HG03159 (cell line): ENCODE data around the gene HEPHL1.

Source experiments
- ATAC-seq: cut with Tn5 transposase; IDR thresholded peaks from one replicate; pipeline ENCODE4 v1.9.1; 2021; ENCODE audit warnings: mild to moderate bottlenecking, moderate library complexity; ENCODE audit not compliant: unreplicated experiment

Gene HEPHL1

GRCh38 chr11:94023856-94024255, 2.7 kb downstream of the HEPHL1 start:
- no peak for ATAC-seq

- ATAC-seq, result no peak
Measured at GRCh38 chr11:94024547-94024946, 3.4 kb downstream of the HEPHL1 start.

DNA sequence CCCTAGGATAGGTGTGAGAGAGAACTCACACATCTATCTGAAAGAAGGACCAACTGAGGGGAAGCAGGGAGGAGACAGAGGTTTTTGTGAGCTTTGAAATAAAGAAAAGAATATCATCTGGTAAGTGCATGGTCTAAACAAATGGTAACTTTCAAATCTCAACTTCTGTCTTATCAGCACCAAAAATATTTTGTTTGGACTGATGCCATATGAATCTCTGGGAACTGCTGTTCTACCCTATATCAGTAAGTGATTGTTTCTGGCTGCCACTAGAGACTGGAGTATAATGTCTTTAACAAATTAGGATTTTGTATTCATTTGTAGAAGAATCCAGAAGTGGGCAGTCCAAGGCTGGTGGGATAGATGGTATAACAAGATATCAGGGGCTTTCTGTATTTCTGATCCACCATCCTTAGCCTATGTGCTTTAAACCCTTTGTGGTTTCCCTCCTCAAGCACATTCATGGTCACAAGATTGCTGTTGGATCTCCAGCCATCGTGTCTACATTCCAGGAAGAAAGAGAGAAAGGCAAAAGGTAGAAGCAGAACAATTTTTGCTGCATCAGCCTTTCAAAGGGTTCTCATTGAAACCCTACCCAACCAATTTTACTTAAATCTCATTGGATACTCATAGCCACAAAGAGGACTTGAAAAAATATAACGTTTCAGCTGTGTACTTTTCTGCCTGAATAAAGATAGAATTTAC, 4.7 kb downstream of the HEPHL1 start:
- no peak for ATAC-seq

DNA sequence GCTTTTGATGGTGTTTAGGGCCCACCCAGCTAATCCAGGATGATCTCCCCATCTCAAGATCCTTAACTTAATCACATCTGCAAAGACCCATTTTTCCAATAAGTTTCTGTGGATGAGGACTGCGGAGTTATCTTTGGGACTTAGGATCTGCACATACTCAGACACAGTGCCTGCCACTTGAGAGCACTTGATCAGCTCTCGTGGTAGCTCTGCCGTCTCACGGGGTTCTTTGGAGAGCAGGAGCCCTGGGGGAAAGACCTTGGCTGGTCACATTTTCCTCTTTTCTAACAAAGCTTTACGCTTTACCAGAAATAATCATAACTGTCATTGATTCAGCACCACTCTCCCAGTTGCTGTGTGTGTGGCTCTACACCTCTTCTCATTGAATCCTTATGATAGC, 6.1 kb downstream of the HEPHL1 start:
- ATAC-seq, result no peak

- no peak for ATAC-seq
Measured at GRCh38 chr11:94028436-94028835, 7.3 kb downstream of the HEPHL1 start.

- no peak for ATAC-seq
Measured at GRCh38 chr11:94030059-94030458, 8.9 kb downstream of the HEPHL1 start.

- ATAC-seq, result no peak
Measured at GRCh38 chr11:94031625-94032024, 10.5 kb downstream of the HEPHL1 start.

DNA sequence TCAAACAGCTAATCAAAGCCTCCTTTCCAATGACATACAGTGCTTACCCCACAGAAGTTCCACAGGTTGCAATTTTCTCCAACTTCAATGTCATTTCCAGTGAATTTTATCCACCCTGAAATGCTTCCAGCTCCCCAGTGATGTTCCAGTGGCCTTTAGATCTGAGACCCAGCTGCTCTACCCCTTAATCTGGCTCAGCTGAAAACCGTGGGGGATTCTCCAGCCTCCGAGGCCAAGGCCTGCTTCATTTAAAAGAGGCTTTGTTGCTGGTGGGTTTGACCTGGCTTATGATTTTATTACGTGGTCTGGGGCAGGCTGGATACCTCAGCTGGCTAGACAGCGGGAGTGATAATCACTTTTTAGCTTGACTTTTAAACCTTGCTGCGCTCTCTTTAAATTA, 10.9 kb downstream of the HEPHL1 start:
- ATAC-seq, result no peak

DNA sequence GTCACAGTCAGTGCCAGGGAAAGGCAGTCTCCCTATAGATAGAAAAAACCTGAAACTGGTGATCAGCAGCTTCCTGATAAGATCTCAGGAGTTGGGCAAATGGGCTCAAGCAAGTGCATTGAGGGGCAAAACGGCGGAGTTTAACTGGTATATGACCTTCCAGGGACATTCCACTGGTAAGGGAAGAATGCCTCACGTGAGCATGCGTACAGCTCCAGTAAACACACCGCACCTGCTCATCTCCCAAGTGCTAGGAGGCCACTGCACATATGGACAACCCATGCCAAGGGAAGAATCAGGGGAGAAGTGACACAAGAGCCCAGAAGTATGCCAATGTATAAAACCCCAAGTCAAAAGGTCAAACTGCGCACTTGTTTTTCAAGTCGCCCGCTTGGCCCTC, 11.6 kb downstream of the HEPHL1 start:
- no peak for ATAC-seq

DNA sequence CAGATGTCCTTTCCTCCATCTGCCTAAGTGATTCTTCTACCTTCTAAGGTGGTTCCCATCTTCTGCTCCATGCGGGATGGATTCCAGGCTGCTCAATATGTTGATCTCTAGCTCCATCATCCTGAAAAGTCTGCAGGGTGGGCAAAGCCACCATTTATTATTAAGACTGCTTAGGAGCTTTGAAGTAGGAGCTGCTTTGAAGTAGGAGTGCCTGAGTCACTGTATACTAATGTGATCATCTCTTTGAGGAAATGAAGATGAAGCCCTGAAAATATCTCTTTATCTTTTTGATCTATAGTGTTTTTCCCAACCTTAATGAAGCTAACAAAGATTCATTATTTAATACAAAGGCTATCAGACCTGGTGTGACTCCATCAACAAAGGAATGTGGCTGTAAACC, 13.1 kb downstream of the HEPHL1 start:
- ATAC-seq, result no peak

DNA sequence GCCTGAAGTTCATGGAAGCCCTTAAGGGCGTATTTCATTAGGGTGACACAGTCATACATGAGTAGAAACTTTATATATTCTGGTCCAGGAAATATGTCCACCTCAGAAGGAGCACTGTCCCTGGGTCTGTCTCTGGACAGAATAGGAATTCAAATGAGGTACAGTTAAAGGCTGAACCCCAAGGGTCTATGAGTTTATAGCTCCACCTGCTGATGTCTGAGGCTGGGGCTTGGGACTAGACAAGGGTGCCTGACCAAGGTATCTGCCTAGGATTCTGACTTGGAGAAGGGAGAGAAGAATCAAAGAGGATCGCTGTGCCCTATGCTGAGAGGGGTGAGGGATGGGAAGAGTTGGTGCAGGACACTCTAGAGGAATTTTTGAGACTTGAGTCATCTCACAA, 14.9 kb downstream of the HEPHL1 start:
- ATAC-seq, result no peak

DNA sequence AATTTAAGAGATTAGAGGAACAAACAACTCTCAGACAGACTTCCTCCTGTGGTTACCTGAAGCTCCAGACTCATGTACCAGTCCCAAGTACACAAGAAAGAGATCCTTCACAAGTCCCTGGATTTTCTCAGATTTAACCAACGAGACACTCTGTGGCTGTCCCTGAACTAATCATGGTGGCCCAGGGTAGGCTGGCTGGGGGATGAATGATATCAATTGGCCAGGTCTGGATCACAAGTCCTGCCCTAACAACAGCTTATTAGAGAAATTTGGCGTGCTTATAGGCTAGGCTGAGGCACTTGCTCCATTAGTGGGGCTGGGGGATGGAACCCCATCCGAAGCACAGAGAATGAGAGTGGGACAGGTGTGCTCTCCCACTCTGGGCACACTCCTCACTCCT, 22.1 kb downstream of the HEPHL1 start:
- no peak for ATAC-seq

DNA sequence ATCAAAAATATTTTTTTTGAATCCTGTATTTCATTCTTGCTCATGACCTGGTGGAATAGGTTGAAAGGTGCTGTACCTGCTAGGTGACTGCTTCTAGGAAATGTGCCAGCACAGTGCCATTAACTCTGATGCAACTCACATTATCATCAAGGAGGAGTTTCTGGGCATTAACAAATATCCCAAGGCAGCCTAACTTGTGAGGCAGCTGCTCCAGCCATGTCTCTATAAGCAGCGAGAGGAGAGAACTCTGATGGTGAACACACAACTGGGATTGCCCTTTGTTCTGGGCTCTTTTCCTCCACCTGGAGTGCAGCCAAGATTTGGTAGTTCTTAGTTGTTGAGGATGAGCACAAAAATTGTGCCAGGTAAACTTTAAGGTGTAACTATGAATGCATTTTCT, 25.6 kb downstream of the HEPHL1 start:
- ATAC-seq, result no peak

- ATAC-seq, result no peak
Measured at GRCh38 chr11:94048032-94048709, 27.0 kb downstream of the HEPHL1 start.

DNA sequence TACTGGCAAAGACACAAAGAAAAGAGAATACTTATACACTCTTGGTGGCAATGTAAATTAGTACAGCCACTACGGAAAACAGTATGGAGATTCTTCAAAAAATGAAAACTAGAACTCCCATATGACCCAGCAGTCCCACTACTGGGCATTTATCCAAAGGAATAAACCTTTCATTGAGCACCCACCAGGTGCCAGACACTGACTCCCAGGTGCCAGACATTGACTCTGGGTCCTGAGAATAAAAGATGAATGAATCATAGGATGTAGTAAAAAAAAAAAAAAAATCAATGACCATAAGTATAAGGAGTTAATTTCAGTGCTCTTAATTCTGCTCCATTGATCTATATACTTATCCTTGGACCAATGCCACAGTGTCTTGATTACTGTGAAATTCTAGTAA, 28.2 kb downstream of the HEPHL1 start:
- ATAC-seq, result no peak

GRCh38 chr11:94058630-94059029, 37.5 kb downstream of the HEPHL1 start:
- ATAC-seq, result no peak

DNA sequence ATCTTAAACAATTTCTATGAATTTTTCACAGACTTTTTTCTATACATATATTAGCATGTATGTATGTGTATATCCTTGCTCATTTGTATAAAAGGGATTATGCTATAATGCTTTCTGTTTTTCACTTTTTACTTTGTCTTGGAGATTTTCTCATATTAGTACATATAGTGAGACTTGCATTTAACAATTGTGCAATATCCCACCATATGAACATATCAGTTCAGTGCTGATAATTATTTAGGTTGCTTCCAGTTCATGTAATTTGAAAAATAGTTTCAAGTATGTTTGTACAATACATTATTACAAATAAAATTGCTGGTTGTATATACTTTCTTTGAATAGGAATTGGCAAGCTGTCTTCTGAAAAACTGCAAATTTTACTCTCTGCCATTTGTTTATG, 37.9 kb downstream of the HEPHL1 start:
- no peak for ATAC-seq

DNA sequence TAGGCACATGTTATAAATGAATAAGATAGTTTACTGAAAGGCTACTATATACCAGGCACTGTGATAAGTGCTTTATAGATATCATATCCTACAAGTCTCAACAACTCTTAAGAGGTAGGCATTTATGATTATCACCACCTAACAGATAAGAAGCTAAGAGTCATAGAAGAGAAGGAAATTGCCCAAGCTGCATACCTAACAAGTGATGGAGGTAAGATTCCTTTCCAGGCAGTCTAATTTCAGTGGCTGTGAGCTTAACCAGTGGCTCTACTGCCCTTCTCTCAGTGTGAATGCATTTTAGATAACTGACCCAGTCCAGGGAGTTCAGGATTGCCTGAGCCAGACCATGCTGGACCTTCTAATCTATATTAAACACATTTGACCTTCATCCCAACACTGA, 39.2 kb downstream of the HEPHL1 start:
- ATAC-seq, result no peak

DNA sequence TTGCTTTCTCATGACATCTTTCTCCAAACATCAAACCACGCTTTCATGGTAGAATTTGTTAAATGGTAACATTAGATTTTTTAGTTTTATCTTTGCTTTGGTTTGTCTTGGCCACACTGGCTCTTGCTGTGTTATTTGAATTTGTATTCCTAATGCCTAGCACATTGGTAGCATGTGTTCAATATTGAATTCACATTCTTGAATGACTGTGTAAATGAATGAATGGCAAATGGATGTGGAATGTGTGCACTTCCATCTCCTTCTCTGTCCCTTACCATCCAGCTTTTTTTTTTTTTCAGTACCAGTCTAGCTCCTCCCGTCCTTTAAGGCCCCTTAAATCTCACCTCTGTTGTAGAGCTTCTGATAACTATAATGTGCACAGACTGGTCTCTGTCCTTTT, 41.2 kb downstream of the HEPHL1 start:
- no peak for ATAC-seq

DNA sequence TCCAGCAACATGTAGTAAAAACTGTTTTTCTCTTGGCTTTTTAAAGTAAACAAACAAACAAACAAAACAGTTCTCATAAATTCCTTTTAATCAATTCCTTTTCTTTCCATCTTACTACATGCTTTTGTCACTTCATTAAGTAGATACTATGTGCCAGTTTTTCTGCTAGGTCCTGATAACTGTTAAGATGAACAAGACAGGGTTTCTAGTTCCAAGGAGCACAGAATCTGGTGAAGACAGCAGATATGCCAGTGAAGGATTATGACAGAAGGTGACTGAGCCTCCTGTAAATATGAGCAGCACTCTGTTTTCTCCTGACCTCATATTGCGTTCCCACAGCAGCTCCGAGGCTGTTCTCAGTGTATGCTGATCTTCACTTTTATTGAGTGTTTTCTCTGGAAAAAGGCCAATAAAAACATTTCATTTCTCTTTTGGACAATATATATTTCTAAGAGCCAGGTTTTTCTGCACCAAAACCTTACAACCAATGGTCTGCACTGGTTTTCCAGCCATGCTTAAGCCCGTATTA, 45.8 kb downstream of the HEPHL1 start:
- no peak for ATAC-seq

GRCh38 chr11:94068764-94069163, 47.6 kb downstream of the HEPHL1 start:
- ATAC-seq, result no peak

DNA sequence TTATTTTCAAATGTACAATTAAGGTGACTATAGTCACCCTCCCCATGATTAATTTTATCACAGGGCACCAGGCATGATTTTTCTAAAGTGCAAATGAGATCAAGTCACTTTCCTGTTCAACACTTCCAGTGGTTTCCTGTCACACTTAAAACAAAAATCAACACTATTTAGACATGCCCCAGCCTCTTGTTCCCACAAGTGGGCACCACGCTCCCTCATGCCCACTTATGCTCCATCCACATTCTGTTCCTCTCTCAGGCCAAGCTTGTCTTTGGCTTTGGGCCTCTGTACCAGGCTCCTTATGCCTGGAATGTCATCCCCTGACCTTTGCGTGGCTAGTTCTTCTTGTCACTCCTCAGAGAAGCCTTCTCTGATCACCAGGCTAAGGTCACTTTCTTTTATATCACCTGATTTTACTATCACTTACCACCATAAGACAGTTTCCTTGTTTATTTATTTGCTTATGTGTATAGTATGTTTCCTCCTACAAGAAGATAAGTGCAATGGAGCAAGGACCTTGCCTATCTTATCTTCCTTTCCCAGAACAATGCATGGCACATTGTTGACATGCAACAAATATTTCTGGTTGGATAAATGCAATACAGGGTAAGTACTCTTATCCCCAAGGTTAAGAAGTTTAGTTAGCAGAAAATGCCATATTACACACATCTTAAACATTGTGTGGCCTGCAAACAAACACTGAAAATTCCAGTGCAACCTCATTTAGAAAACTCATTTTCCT, 56.6 kb downstream of the HEPHL1 start:
- no peak for ATAC-seq
